Smooth muscle cell (in vitro differentiated cells): ENCODE measurements around the gene ZBP1. TPM values are rescaled to one million over a fixed set of nuclear protein-coding genes. Genes with fewer than 3 reads are reported as not detected.

Source experiments
- DNase-seq: peaks from one replicate; lab custom pipeline; 2025; ENCODE audit not compliant: unreplicated experiment; lab: John Stamatoyannopoulos, UW
- H2AFZ ChIP-seq: fragments of 200-600 bp; sonication (generic); 2 replicates; pipeline ENCODE4 v1.6.0; 2016; ENCODE audit warnings: antibody characterized with exemption, low read depth, mild to moderate bottlenecking
- H3F3A ChIP-seq: fragments of 200-600 bp; sonication (generic); 2 replicates; pipeline ENCODE4 v1.6.0; 2017; ENCODE audit warnings: antibody characterized with exemption, low read depth
- H3K27ac ChIP-seq: fragments of 200-600 bp; sonication (generic); 2 replicates; pipeline ENCODE4 v1.5.1; 2016; ENCODE audit warnings: low read depth, mild to moderate bottlenecking
- H3K27me3 ChIP-seq: fragments of 200-600 bp; sonication (generic); 2 replicates; pipeline ENCODE4 v1.6.1; 2016; ENCODE audit warnings: low read depth, mild to moderate bottlenecking
- H3K36me3 ChIP-seq: fragments of 200-600 bp; sonication (generic); 2 replicates; pipeline ENCODE4 v1.5.1; 2016; ENCODE audit warnings: low read depth
- H3K4me1 ChIP-seq: fragments of 200-600 bp; sonication (generic); 2 replicates; pipeline ENCODE4 v1.5.1; 2016; ENCODE audit warnings: low read depth
- H3K4me2 ChIP-seq: fragments of 200-600 bp; sonication (generic); 2 replicates; pipeline ENCODE4 v1.6.0; 2016; ENCODE audit warnings: mild to moderate bottlenecking
- H3K4me3 ChIP-seq: fragments of 200-600 bp; sonication (generic); 2 replicates; pipeline ENCODE4 v1.5.1; 2016; ENCODE audit warnings: mild to moderate bottlenecking
- H3K79me2 ChIP-seq: fragments of 200-600 bp; sonication (generic); 2 replicates; pipeline ENCODE4 v1.6.0; 2016; ENCODE audit warnings: low read depth, mild to moderate bottlenecking
- H3K9ac ChIP-seq: fragments of 200-600 bp; sonication (generic); 2 replicates; pipeline ENCODE4 v1.6.0; 2016; ENCODE audit warnings: low read depth
- H3K9me3 ChIP-seq: fragments of 200-600 bp; sonication (generic); replicated peaks from 2 replicates; pipeline ENCODE4 v1.5.1; 2016; ENCODE audit warnings: low read depth
- H4K20me1 ChIP-seq: fragments of 200-600 bp; sonication (generic); 2 replicates; pipeline ENCODE4 v1.6.0; 2016; ENCODE audit warnings: low read depth
- CTCF ChIP-seq: fragments of 200-600 bp; sonication (generic); IDR thresholded peaks from 2 replicates; pipeline ENCODE4 v1.5.1; 2017; ENCODE audit warnings: borderline replicate concordance, mild to moderate bottlenecking, antibody characterized with exemption; ENCODE audit not compliant: insufficient read depth, poor library complexity, severe bottlenecking
- whole genome bisulfite sequencing: methylation state at CpG from one replicate; pipeline ENCODE4 v1.1.7; 2016; ENCODE audit warnings: low lambda C conversion rate; 5-methylcytosine and 5-hydroxymethylcytosine counted together
- polyA plus RNA-seq: library from polyadenylated mRNA; unstranded; fragments of >200 nt; fragmentation: Nextera tagmentation; extraction: Ambion mirVana; gene quantifications from 2 replicates; pipeline ENCODE4 v1.2.1, GENCODE V29; 2016
- total RNA-seq: library from RNA; depleted of rRNA; stranded (reverse); fragments of >200 nt; gene quantifications from 2 replicates; pipeline ENCODE4 v1.2.3, GENCODE V29; 2014

ZBP1 gene
- total and polyA plus RNA-seq, 2 experiments from 2014 or later: not detected

GRCh38 chr20:57581202-57582028 lies 38.8 kb downstream of the ZBP1 start:
- Histone ChIP-seq H4K20me1 (no peaks in the 10 kb centered on the region), H3F3A (peaks cover 5% of the 10 kb centered on the region), H3K9ac (no peak overlapping the region), H3K79me2 (no peaks in the 10 kb centered on the region), H3K4me2 (no peak overlapping the region), H3K9me3 (no peaks in the 10 kb centered on the region), H2AFZ (no peak overlapping the region), H3K36me3 (no peaks in the 10 kb centered on the region), H3K27me3 (peaks cover 21% of the 10 kb centered on the region), H3K27ac (peak overlapping the region; percentile 69), H3K4me1 (peaks cover 2% of the 10 kb centered on the region), H3K4me3 (no peak overlapping the region)
- 93% methylated on average over 14 of the region's 14 CpGs for WGBS
- no peak for TF ChIP-seq CTCF
- DNase-seq: no peak

GRCh38 chr20:57580478-57581201 lies 39.6 kb downstream of the ZBP1 start:
- H3K36me3 ChIP-seq: no peaks in the 10 kb centered on the region
- no peak for DNase-seq
- no peaks in the 10 kb centered on the region for H3K79me2 ChIP-seq
- no peak overlapping the region for H3K9ac ChIP-seq
- no peaks in the 10 kb centered on the region for H4K20me1 ChIP-seq
- 89% methylated on average over 13 of the region's 13 CpGs for WGBS
- no peaks in the 10 kb centered on the region for H3K9me3 ChIP-seq
- H3K4me2 ChIP-seq: no peak overlapping the region
- no peak for TF ChIP-seq CTCF
- H3K27me3 ChIP-seq: peaks cover 29% of the 10 kb centered on the region
- H3F3A ChIP-seq: peaks cover 5% of the 10 kb centered on the region
- H3K27ac ChIP-seq: no peak overlapping the region
- H2AFZ ChIP-seq: no peak overlapping the region
- no peak overlapping the region for H3K4me3 ChIP-seq
- peaks cover 5% of the 10 kb centered on the region for H3K4me1 ChIP-seq

- no peak for DNase-seq
- 79% methylated on average over 21 of the region's 21 CpGs for WGBS
- no peak overlapping the region for H3K4me2 ChIP-seq
Measured at GRCh38 chr20:57579898-57580447, 40.3 kb downstream of the ZBP1 start.

More at GRCh38 chr20:57579898-57580447, 40.3 kb downstream of the ZBP1 start:
- Histone ChIP-seq H3K27ac (no peak overlapping the region), H2AFZ (no peak overlapping the region), H4K20me1 (no peaks in the 10 kb centered on the region), H3K4me3 (no peak overlapping the region), H3K36me3 (no peaks in the 10 kb centered on the region), H3K9ac (no peak overlapping the region), H3K4me1 (peaks cover 5% of the 10 kb centered on the region), H3F3A (peaks cover 5% of the 10 kb centered on the region), H3K79me2 (no peaks in the 10 kb centered on the region), H3K27me3 (peaks cover 35% of the 10 kb centered on the region), H3K9me3 (no peaks in the 10 kb centered on the region)
- no peak for TF ChIP-seq CTCF
